H1 (cell line): ENCODE results near the gene BAIAP2L2. TPM values are rescaled to one million over a fixed set of nuclear protein-coding genes. Genes with fewer than 3 reads are reported as not detected.

Experiments used
- CTCF ChIA-PET: fragments of 300-600 bp; sonication (Branson Sonifier 250); formaldehyde crosslinking; loops from one replicate; lab custom pipeline; 2021; ENCODE audit not compliant: partially characterized antibody; lab: Charles Lee
- POLR2A ChIA-PET: fragments of 300-600 bp; sonication (Branson Sonifier 250); formaldehyde crosslinking; loops from one replicate; lab custom pipeline; 2021; ENCODE audit warnings: inconsistent platforms; ENCODE audit not compliant: partially characterized antibody; lab: Charles Lee
- DNase-seq, 2 experiments: peaks; one replicate each; pipeline versions ENCODE4 v3.0.0 to v3.0.0-alpha.2; 2010 to 2022; ENCODE audit warnings: low spot score in 2 of 2, low read depth in 1 of 2, mixed read lengths in 1 of 2
- FAIRE-seq: peaks from 2 replicates; lab custom pipeline; 2011; peaks lifted over from hg19 to GRCh38; lab: Jason Lieb, UNC
- H2AFZ ChIP-seq: 2 replicates; pipeline ENCODE4 v1.8.1; 2012; ENCODE audit warnings: low read length, inconsistent platforms
- H2AK5ac ChIP-seq: 2 replicates; pipeline ENCODE4 v1.6.1; 2013; ENCODE audit warnings: low read depth, low read length
- H2BK120ac ChIP-seq: replicated peaks from 2 replicates; pipeline ENCODE3; 2013; ENCODE audit warnings: low read depth, low read length, inconsistent platforms
- H2BK12ac ChIP-seq: 2 replicates; pipeline ENCODE4 v1.6.1; 2013; ENCODE audit warnings: low read depth, low read length
- H2BK15ac ChIP-seq: 2 replicates; pipeline ENCODE4 v1.6.1; 2013; ENCODE audit warnings: low read length
- H2BK20ac ChIP-seq: 2 replicates; pipeline ENCODE4 v1.6.1; 2013; ENCODE audit warnings: low read length
- H2BK5ac ChIP-seq: 2 replicates; pipeline ENCODE4 v1.6.1; 2013; ENCODE audit warnings: low read depth, low read length
- H3K14ac ChIP-seq: 2 replicates; pipeline ENCODE4 v1.6.1; 2013; ENCODE audit warnings: inconsistent platforms; ENCODE audit not compliant: insufficient read length
- H3K18ac ChIP-seq: 2 replicates; pipeline ENCODE4 v1.6.1; 2013; ENCODE audit warnings: low read length; ENCODE audit errors: extremely low read depth
- H3K23ac ChIP-seq: 2 replicates; pipeline ENCODE4 v1.6.1; 2013; ENCODE audit warnings: inconsistent platforms; ENCODE audit not compliant: insufficient read length
- H3K23me2 ChIP-seq: 2 replicates; pipeline ENCODE4 v1.6.1; 2013; ENCODE audit warnings: low read depth, low read length
- H3K27ac ChIP-seq: 2 replicates; pipeline ENCODE4 v1.6.1; 2011; ENCODE audit warnings: low read depth, low read length, inconsistent platforms
- H3K27me3 ChIP-seq, 4 experiments: replicated peaks in 1 of 4; 1 replicate in 1 of 4; 2 replicates in 3 of 4; pipeline versions ENCODE4 v1.6.1 to v1.8.1; 2011 to 2013; ENCODE audit warnings: low read length in 3 of 4, mild to moderate bottlenecking in 3 of 4, inconsistent platforms in 2 of 4, mixed read lengths in 2 of 4, moderate library complexity in 1 of 4; ENCODE audit not compliant: control insufficient read depth in 3 of 4, insufficient read depth in 3 of 4; ENCODE audit errors: extremely low read depth in 1 of 4
- H3K36me3 ChIP-seq, 4 experiments: 2 replicates each; pipeline versions ENCODE4 v1.6.1 to v1.8.1; 2011 to 2013; ENCODE audit warnings: mild to moderate bottlenecking in 4 of 4, low read length in 3 of 4, moderate library complexity in 2 of 4, control low read depth in 1 of 4, inconsistent platforms in 1 of 4; ENCODE audit not compliant: insufficient read depth in 4 of 4, control insufficient read depth in 2 of 4
- H3K4ac ChIP-seq: replicated peaks from 2 replicates; pipeline ENCODE3; 2013; ENCODE audit warnings: low read length, low read depth, mixed read lengths, inconsistent platforms; ENCODE audit not compliant: insufficient read length
- H3K4me1 ChIP-seq, 4 experiments: replicated peaks in 1 of 4; 1 replicate in 1 of 4; 2 replicates in 3 of 4; pipeline versions ENCODE4 v1.6.1 to v1.8.1; 2011 to 2013; ENCODE audit warnings: low read length in 3 of 4, inconsistent platforms in 2 of 4, mixed read lengths in 1 of 4; ENCODE audit not compliant: insufficient read depth in 4 of 4, control insufficient read depth in 3 of 4
- H3K4me2 ChIP-seq, 2 experiments: 2 replicates each; pipeline versions ENCODE4 v1.6.1 to v1.8.1; 2011 to 2013; ENCODE audit warnings: low read depth in 2 of 2, low read length in 2 of 2, control low read depth in 1 of 2, inconsistent platforms in 1 of 2, mild to moderate bottlenecking in 1 of 2; ENCODE audit not compliant: insufficient read depth in 1 of 2
- H3K4me3 ChIP-seq, 4 experiments: fragments of 200-600, 300-600 bp in 1 of 4; sonication (generic), shearing (Covaris generic), sonication (Bioruptor Twin) in 1 of 4; 2 replicates each; pipeline versions ENCODE4 v1.5.1 to v1.8.1; 2011 to 2016; ENCODE audit warnings: low read length in 4 of 4, low read depth in 3 of 4, control low read depth in 2 of 4, inconsistent platforms in 2 of 4, mild to moderate bottlenecking in 2 of 4, mixed read lengths in 1 of 4, moderate library complexity in 1 of 4; ENCODE audit not compliant: insufficient read depth in 2 of 4; ENCODE audit errors: extremely low read depth in 1 of 4
- H3K56ac ChIP-seq: replicated peaks from 2 replicates; pipeline ENCODE3; 2013; ENCODE audit warnings: low read depth, mild to moderate bottlenecking, mixed read lengths, low read length, inconsistent platforms; ENCODE audit not compliant: insufficient read length
- H3K79me1 ChIP-seq: 2 replicates; pipeline ENCODE4 v1.6.1; 2013; ENCODE audit warnings: low read depth, low read length, control low read depth
- H3K79me2 ChIP-seq, 2 experiments: 2 replicates each; pipeline versions ENCODE4 v1.6.1 to v1.8.1; 2012 to 2013; ENCODE audit warnings: low read length in 2 of 2, mild to moderate bottlenecking in 2 of 2, inconsistent platforms in 1 of 2; ENCODE audit not compliant: insufficient read depth in 2 of 2, control insufficient read depth in 1 of 2
- H3K9ac ChIP-seq, 4 experiments: replicated peaks in 1 of 4; 1 replicate in 1 of 4; 2 replicates in 3 of 4; pipeline versions ENCODE4 v1.6.1 to v1.8.1; 2011 to 2013; ENCODE audit warnings: low read depth in 3 of 4, low read length in 3 of 4, control low read depth in 2 of 4, mild to moderate bottlenecking in 2 of 4, moderate library complexity in 2 of 4, inconsistent platforms in 1 of 4; ENCODE audit errors: extremely low read depth in 1 of 4
- H3K9me3 ChIP-seq, 2 experiments: 2 replicates each; pipeline versions ENCODE4 v1.6.1 to v1.8.1; 2012 to 2013; ENCODE audit warnings: mild to moderate bottlenecking in 2 of 2, moderate library complexity in 2 of 2, control low read depth in 1 of 2, inconsistent platforms in 1 of 2, low read depth in 1 of 2, low read length in 1 of 2, mixed read lengths in 1 of 2; ENCODE audit not compliant: insufficient read depth in 2 of 2
- H4K20me1 ChIP-seq, 2 experiments: replicated peaks in 1 of 2; 2 replicates each; pipeline versions ENCODE3 to v1.8.1; 2011 to 2013; ENCODE audit warnings: inconsistent platforms in 2 of 2, low read length in 2 of 2, mild to moderate bottlenecking in 1 of 2; ENCODE audit not compliant: insufficient read depth in 2 of 2, control insufficient read depth in 1 of 2
- H4K5ac ChIP-seq: 2 replicates; pipeline ENCODE4 v1.6.1; 2013; ENCODE audit warnings: low read length, low read depth, mixed read lengths, inconsistent platforms; ENCODE audit not compliant: insufficient read length
- H4K8ac ChIP-seq: 2 replicates; pipeline ENCODE4 v1.8.0; 2013; ENCODE audit warnings: mild to moderate bottlenecking, moderate library complexity, low read length, inconsistent platforms; ENCODE audit not compliant: insufficient read depth; ENCODE audit errors: extremely low read depth
- H4K91ac ChIP-seq: replicated peaks from 2 replicates; pipeline ENCODE3; 2013; ENCODE audit warnings: low read length, mixed read lengths, inconsistent platforms; ENCODE audit not compliant: insufficient read length
- ASH2L ChIP-seq: fragments of 200-600, 300-600 bp; sonication (generic); IDR thresholded peaks from one replicate; pipeline ENCODE4 v1.7.1; 2017; ENCODE audit warnings: low read length
- JUND ChIP-seq: IDR thresholded peaks from 2 replicates; pipeline ENCODE4 v1.6.1; 2011; ENCODE audit warnings: mild to moderate bottlenecking, improper control_type of control experiment, low read length
- TBP ChIP-seq: IDR thresholded peaks from 2 replicates; pipeline ENCODE4 v1.6.1; 2011; ENCODE audit warnings: low read depth, low read length, improper control_type of control experiment
- YY1 ChIP-seq: IDR thresholded peaks from 2 replicates; pipeline ENCODE4 v1.6.1; 2011; ENCODE audit warnings: low read depth, mild to moderate bottlenecking, low read length
- WGBS, 2 experiments: shearing (Covaris generic) in 1 of 2; methylation state at CpG; one replicate each; pipeline versions ENCODE4 v1.1.6 to v1.1.7; 2013 to 2015; ENCODE audit warnings: low lambda C conversion rate in 2 of 2, mixed read lengths in 2 of 2, inconsistent platforms in 1 of 2, low coverage in 1 of 2, missing lambda C conversion rate in 1 of 2; ENCODE audit not compliant: insufficient replicate concordance in 2 of 2, insufficient coverage in 1 of 2, insufficient read length in 1 of 2; ENCODE audit errors: extremely low coverage in 1 of 2, missing lambda C conversion rate in 1 of 2; 5-methylcytosine and 5-hydroxymethylcytosine counted together
- polyA plus RNA-seq, 7 experiments: library from polyadenylated mRNA; depleted of rRNA in 3 of 7; stranded (reverse) in 5 of 7; unstranded in 2 of 7; fragments of >200 nt in 5 of 7; fragments of 200-250 nt in 2 of 7; gene quantifications; 1 replicate in 5 of 7; 2 replicates in 1 of 7; 4 replicates in 1 of 7; pipeline versions ENCODE4 v1.2.1 to v1.2.3, GENCODE V29; 2011 to 2013; ENCODE audit warnings: missing spikeins in 2 of 7, mixed read lengths in 2 of 7
- total RNA-seq: library from RNA; stranded (reverse); fragmentation: NEBNext Ultra II Directional; extraction: Animal tissue kit (Norgen Biotek cat#: 25700); gene quantifications from 2 replicates; pipeline ENCODE4 v1.2.1, GENCODE V29; 2021

BAIAP2L2 gene
- total and polyA plus RNA-seq, 2 of the 8 experiments (the other 6 are each of a cell fraction or from before 2014, with no cell fraction given) = 5.4 to 10.0 TPM

DNA sequence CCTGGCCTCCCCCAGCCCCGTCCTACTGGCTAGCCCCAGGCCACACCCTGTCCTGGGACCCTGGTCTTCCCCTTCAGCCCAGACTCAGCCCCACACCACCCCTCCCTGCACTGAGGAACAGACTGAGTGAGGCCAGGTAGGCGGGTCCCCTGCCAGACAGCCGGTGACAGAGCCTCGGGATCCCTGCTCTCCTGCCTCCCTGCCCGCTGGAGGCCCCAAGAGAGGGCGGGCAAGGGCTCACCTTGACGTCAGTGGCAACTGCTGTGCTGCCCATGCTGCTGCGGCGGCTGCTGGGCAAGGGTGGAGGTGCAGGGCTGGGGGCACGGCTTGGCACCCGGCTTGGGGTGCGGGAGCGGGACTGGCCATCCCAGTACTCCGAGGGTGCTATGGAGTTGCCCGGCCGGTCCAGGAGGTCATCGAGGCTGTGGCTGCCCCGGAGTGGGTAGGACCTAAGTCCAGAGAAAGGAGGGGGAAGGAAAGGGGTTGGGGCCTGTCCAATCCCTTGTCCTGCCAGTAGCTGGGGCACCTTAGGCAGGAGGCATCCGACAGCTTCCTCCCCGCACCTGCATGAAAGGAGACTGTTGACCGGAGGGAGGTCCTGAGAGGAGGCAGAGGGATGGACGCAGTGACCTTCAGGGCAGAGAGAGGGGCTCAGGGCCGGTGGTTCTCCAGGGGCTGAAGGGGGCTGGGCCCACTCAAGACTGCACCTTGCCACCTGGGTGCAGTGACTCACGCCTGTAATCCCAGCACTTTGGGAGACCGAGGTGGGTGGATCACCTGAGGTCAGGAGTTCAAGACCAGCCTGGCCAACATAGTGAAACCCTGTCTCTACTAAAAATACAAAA, 24.3 kb downstream of the BAIAP2L2 start:
- Histone ChIP-seq H3K27ac (no peak overlapping the region), H2BK5ac (no peak overlapping the region), H4K8ac (no peak overlapping the region; the same call in 1 of the 2 replicates), H2BK15ac (no peak overlapping the region), H3K4ac (no peak overlapping the region), H4K5ac (peak overlapping the region; percentile 10), H3K14ac (no peak overlapping the region), H2BK120ac (no peak overlapping the region), H3K23me2 (peaks cover 2% of the 10 kb centered on the region; the same call in 1 of the 2 replicates), H3K79me2 (no peaks in the 10 kb centered on the region), H3K27me3 (peaks cover 4 to 25% (median 17%) of the 10 kb centered on the region in 4 experiments), H2BK20ac (no peak overlapping the region), H3K56ac (no peak overlapping the region), H3K9ac (no peak overlapping the region), H3K4me3 (no peak overlapping the region), H3K36me3 (no peaks in the 10 kb centered on the region), H3K4me1 (peaks cover 0 to 30% (median 23%) of the 10 kb centered on the region in 4 experiments; a peak in 6 of 7 replicates), H4K20me1 (peaks cover 0 to 2% of the 10 kb centered on the region in 2 experiments), H3K23ac (no peak overlapping the region), H4K91ac (no peak overlapping the region), H3K4me2 (no peak overlapping the region), H2BK12ac (no peak overlapping the region), H3K18ac (no peak overlapping the region), H2AFZ (no peak overlapping the region), H3K9me3 (no peaks in the 10 kb centered on the region), H3K79me1 (no peaks in the 10 kb centered on the region), H2AK5ac (no peak overlapping the region; the same call in 1 of the 2 replicates)
- TF ChIP-seq TBP (no peak), ASH2L (no peak), JUND (no peak), YY1 (no peak)
- CTCF ChIA-PET = interaction anchor here (0.8 to 4.8 kb wide), 7 partner anchors 10 to 36 kb away, joined by 3 to 64 read pairs (median 6); no protein-coding TSS in a partner anchor
- no peak for FAIRE-seq
- 90% methylated on average over 14 of the region's 25 CpGs; no CpG with 5 or more reads in 1 of the 2 experiments for WGBS, 2 experiments
- POLR2A ChIA-PET = interaction anchor here (1.8 kb wide), 1 partner anchor 10 kb away, joined by 10 read pairs; no protein-coding TSS in a partner anchor
- DNase-seq = no peak
